GM18505 (cell line): ENCODE data around the gene SLC7A14.

Experiments used
- ATAC-seq: cut with Tn5 transposase; IDR thresholded peaks from one replicate; pipeline ENCODE4 v1.9.1; 2021; ENCODE audit not compliant: unreplicated experiment
- POLR2A ChIP-seq: IDR thresholded peaks from 4 replicates; pipeline ENCODE4 v1.6.1; 2011; ENCODE audit warnings: borderline replicate concordance; ENCODE audit not compliant: insufficient read depth, insufficient read length; ENCODE audit errors: extremely low read depth

Gene SLC7A14

DNA sequence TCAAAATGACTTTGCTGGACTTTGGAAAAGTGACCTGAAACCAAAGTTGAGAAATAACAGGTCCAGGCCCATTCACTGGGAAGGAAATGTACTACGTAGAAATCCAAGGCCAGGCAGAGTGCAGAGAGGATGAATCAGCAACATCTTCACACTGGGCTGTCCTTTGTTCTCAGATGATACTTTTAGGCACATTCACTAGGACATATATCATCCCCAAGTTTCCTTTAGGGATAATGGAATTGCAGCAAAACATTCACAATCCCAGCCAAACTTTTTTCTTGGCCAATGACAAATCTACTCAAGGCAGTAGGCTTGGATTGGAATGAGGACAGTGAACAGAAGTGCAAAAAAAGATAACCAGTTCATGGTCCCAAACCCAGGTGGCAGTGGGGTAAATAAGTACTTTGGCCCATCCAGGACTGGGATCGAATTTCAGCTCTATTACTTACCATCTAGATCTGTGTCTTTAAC lies 92.1 kb downstream of the SLC7A14 start:
- no peak for TF ChIP-seq POLR2A
- no peak for ATAC-seq

DNA sequence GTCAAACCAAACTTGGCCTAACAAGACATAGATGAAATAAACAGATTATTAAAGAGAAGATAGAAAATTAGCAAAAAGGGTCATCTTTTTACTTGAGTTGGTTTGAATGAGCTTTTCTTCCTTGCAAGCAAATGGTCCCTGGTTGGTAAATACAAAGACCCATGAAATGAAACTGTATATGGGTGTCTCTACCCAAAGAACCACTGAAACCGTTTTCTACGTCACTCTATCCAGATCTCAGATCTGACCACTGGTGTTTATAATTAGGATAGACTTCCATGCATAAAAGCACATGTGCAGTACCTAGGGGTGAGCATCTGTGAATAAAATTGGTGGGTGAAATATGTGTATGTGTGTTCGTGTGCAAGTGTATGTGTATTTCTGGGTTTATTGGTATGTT lies 94.0 kb downstream of the SLC7A14 start:
- TF ChIP-seq POLR2A, result no peak
- ATAC-seq, result no peak

DNA sequence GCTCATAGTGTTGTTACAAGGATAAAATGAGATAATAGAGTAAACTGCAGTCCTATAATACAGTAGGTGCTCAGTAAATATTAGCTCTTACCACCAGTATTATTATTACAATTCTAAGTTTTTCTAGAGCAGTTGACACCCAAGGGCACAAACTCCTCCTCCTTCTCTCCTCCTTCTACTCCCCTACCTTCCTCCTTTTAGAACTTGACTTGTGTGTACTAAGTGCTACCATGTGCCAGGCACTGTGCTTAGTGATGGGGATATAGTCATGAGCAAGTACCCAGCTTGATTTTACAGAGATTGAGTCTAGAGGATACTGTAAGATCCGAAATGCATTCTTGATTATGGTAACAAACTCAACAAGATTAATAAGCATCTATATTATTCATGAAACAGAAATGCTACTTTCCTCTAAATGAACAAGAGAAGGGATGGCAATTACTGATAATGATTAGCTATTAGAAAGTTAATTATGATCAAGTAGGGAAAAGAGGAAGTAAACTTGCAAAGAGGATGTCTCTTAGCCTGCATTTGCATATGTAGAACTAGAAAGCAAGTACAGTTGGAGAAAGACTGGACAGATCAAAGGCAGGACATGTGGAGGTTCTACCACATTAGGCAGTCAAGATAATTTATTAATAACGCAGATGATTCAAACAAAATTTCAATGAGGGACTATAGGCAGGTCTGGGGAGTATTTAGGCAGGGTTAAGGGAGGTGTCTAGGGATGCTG lies 94.9 kb downstream of the SLC7A14 start:
- no peak for ATAC-seq
- no peak for TF ChIP-seq POLR2A

- TF ChIP-seq POLR2A, result no peak
Observed at GRCh38 chr3:170488802-170489201, 97.1 kb downstream of the SLC7A14 start.

DNA sequence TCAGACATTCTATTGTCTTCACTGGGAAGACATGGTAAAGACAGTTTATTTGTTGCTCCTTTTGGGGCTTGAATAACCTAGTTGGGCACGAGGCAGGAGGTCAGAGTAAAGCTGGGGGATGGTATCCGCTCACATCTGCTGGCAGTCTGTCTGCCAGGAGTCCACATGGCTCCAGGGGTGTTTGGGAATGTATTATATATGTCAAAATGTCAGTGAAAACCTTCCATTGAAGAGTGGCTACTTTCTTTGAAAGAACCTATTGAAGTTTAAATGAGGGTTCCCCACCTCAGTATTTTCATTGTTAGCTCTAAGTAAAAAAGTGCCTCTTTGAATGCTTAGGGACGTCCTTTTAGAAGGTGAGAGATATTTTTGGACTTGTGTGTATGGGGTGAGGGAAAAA lies 98.8 kb downstream of the SLC7A14 start:
- no peak for TF ChIP-seq POLR2A
- no peak for ATAC-seq

More at GRCh38 chr3:170488802-170489201, 97.1 kb downstream of the SLC7A14 start:
- ATAC-seq, result no peak

DNA sequence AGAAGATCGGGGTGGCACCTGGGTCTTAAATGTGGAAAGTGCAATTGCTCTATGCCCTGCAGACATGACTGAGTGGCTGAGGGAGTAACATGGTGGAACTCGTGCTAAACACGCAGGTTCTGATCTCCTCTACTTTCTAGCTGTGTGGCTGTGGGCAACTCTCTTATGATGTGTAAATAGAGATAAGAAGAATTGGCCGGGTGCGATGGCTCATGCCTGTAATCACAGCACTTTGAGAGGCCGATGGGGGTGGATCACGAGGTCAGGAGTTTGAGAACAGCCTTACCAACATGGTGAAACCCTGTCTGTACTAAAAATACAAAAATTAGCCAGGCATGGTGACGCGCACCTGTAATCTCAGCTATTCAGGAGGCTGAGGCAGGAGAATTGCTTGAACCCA lies 99.5 kb downstream of the SLC7A14 start:
- TF ChIP-seq POLR2A, result no peak

GRCh38 chr3:170485696-170486095 lies 100.2 kb downstream of the SLC7A14 start:
- no peak for ATAC-seq

More for the DNA sequence above, 99.5 kb downstream of the SLC7A14 start:
- ATAC-seq, result no peak

DNA sequence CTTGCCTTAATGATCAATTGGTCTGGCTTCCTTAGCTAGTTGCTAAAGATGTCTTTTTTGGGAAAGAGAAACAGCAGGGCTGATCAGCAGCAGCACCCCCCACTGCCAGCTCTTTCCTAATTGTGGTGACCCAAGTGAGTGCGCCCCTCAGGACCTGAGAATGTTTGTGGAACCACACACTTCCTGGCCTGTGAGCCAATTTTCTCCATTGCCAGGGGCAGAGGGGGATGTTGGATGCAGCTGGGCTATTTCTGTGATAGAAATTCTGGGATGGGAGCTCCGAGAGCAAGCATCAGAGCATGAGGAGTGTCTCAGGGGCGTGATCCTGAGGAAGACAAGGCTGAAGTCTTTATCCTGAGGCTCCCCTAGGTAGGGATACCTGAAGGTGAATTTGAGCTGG lies 100.6 kb downstream of the SLC7A14 start:
- no peak for ATAC-seq
- TF ChIP-seq POLR2A, result no peak

More at GRCh38 chr3:170485696-170486095, 100.2 kb downstream of the SLC7A14 start:
- no peak for TF ChIP-seq POLR2A

- no peak for ATAC-seq
- no peak for TF ChIP-seq POLR2A
Observed at GRCh38 chr3:170484869-170485268, 101.0 kb downstream of the SLC7A14 start.

- ATAC-seq, result no peak
- no peak for TF ChIP-seq POLR2A
Observed at GRCh38 chr3:170483485-170484262, 102.2 kb downstream of the SLC7A14 start.

DNA sequence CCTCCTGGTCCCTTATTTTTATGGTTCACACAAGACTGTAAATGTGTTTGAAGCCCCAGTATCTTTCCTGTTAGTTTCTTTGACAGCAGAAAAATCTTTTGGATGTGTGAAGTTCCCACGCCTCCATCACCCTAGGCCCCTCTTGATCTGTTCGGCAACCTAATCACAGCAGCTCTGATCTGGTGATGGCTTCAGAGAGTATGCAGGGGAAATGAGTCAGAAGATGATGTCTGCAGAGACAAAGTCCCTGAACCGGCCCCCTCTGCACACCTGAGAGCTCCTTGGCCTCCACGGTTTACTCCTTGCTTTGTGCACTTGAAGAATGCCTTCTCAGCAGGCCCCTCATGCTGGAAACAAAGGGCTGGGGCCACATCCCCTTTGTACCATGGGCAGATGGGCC lies 103.7 kb downstream of the SLC7A14 start:
- ATAC-seq, result no peak

GRCh38 chr3:170480111-170480510 lies 105.8 kb downstream of the SLC7A14 start:
- ATAC-seq, result no peak
- TF ChIP-seq POLR2A, result no peak

More for the DNA sequence above, 103.7 kb downstream of the SLC7A14 start:
- no peak for TF ChIP-seq POLR2A

DNA sequence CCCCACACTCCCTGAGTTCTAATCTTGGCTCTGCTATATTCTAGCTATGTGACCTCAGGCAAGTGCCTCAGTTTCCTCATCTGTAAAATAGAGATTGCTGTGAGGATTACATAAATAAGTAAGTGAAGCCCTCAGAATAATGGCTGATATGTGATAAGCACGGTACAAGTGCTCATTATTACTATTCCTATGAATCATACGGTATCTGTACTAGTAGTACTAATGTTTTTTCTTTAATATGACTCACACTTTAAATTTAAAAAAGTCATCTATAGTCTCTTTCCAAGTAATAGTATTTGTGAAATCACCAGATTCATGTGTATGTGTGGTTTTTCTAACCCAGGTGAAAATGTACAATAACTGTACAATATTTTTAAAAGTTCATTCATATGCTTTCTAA lies 108.5 kb downstream of the SLC7A14 start:
- ATAC-seq, result no peak
- TF ChIP-seq POLR2A, result no peak

DNA sequence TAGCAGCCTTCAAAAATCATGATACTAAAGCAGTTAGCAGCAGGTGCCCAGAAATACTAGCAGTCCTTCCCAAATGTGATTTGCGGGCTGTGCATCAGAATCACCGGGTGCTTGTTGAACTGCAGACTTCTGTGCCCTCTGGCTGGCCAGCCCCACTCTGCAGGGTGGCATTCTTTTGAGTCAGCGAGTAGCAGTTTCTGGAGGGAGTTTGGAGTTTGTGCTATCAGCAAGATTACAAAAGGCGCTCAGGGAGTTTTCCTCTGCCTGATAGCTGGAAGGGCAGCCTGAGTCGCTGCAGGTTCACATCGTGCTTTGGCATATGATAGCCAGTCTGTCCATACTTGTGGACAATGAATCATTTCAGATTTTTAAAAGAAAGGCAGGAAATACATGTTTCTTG lies 109.6 kb downstream of the SLC7A14 start:
- no peak for ATAC-seq
- no peak for TF ChIP-seq POLR2A
